Measurements from ENCODE around the gene ELAPOR1. TPM values are rescaled to one million over a fixed set of nuclear protein-coding genes. Genes with fewer than 3 reads are reported as not detected.

ELAPOR1 gene, protein sequence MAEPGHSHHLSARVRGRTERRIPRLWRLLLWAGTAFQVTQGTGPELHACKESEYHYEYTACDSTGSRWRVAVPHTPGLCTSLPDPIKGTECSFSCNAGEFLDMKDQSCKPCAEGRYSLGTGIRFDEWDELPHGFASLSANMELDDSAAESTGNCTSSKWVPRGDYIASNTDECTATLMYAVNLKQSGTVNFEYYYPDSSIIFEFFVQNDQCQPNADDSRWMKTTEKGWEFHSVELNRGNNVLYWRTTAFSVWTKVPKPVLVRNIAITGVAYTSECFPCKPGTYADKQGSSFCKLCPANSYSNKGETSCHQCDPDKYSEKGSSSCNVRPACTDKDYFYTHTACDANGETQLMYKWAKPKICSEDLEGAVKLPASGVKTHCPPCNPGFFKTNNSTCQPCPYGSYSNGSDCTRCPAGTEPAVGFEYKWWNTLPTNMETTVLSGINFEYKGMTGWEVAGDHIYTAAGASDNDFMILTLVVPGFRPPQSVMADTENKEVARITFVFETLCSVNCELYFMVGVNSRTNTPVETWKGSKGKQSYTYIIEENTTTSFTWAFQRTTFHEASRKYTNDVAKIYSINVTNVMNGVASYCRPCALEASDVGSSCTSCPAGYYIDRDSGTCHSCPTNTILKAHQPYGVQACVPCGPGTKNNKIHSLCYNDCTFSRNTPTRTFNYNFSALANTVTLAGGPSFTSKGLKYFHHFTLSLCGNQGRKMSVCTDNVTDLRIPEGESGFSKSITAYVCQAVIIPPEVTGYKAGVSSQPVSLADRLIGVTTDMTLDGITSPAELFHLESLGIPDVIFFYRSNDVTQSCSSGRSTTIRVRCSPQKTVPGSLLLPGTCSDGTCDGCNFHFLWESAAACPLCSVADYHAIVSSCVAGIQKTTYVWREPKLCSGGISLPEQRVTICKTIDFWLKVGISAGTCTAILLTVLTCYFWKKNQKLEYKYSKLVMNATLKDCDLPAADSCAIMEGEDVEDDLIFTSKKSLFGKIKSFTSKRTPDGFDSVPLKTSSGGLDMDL
- total RNA-seq, result 1 to 10 TPM; 6.2 to 8.3 (median 6.3) TPM
- 4.5 TPM for total RNA-seq (2013)

- peak within 1 kb of the TSS; percentile 95 to 97 for H3K27ac Mint-ChIP-seq
- TF ChIP-seq, protein P1, sequence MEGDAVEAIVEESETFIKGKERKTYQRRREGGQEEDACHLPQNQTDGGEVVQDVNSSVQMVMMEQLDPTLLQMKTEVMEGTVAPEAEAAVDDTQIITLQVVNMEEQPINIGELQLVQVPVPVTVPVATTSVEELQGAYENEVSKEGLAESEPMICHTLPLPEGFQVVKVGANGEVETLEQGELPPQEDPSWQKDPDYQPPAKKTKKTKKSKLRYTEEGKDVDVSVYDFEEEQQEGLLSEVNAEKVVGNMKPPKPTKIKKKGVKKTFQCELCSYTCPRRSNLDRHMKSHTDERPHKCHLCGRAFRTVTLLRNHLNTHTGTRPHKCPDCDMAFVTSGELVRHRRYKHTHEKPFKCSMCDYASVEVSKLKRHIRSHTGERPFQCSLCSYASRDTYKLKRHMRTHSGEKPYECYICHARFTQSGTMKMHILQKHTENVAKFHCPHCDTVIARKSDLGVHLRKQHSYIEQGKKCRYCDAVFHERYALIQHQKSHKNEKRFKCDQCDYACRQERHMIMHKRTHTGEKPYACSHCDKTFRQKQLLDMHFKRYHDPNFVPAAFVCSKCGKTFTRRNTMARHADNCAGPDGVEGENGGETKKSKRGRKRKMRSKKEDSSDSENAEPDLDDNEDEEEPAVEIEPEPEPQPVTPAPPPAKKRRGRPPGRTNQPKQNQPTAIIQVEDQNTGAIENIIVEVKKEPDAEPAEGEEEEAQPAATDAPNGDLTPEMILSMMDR (IDR thresholded peaks at IDR 0.05), result no peak
- DNase-seq (peak; percentile 58 to 96), ATAC-seq (peak; percentile 71 to 84 (median 84))
- Histone ChIP-seq H3K36me3 (ENCODE audit: control insufficient read depth, insufficient read depth, low read length) (no peaks in the 10 kb centered on the region), H3K9me3 (ENCODE audit: control insufficient read depth, insufficient read depth, low read length) (no peaks in the 10 kb centered on the region), H3K4me1 (ENCODE audit: control insufficient read depth, insufficient read depth, low read length) (peaks cover 21% of the 10 kb centered on the region), H3K27me3 (ENCODE audit: control insufficient read depth, insufficient read depth, low read length) (no peaks in the 10 kb centered on the region), H3K4me3 (ENCODE audit: low read length) (peak within 1 kb of the TSS; percentile 36), H3K27ac (ENCODE audit: low read length) (no peak within 1 kb of the TSS)
- intact Hi-C loops (cut with micrococcal nuclease), result loop anchor here (2.0 to 5.0 kb wide), 3 partner anchors 71 to 236 kb away; partner anchors contain the start of genes CLCC1, GPSM2 and WDR47
- 2% methylated on average over 56 of the region's 56 CpGs for WGBS (ENCODE audit: insufficient coverage)
- H3K27me3 Mint-ChIP-seq (ENCODE audit: low read depth in 2 of 2), result peaks cover 15 to 28% of the 10 kb centered on the region in 2 donors
- no peaks in the 10 kb centered on the region for H3K9me3 Mint-ChIP-seq
- H3K4me1 Mint-ChIP-seq, result peaks cover 21 to 29% of the 10 kb centered on the region in 2 donors
- no peaks in the 10 kb centered on the region for H3K36me3 Mint-ChIP-seq
- H3K4me3 Mint-ChIP-seq, result peak within 1 kb of the TSS; percentile 96
Observed at GRCh38 chr1:109113590-109114341, at the start of gene ELAPOR1. ELAPOR1 (plus strand) TSS chr1:109114115; CDS start chr1:109114184, 69 bp downstream.

DNA sequence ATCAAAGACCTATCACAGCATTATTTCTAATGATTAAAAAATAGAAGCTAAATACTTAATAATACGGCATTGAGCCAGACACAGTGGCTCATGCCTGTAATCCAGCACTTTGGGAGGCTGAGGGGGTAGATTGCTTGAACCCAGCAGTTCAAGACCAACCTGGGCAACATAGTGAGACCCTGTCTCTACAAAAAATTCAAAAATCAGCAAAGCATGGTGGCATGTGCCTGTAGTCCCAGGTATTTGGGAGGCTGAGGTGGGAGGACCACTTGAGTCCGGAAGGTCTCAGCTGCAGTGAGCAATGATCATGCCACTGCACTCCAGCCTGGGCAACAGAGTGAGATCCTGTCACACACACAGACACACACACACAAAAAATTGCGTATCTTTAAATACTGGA, 48.8 kb upstream of the ELAPOR1 start:
- Histone ChIP-seq H3K36me3 (ENCODE audit: control insufficient read depth, insufficient read depth, low read length) (peaks cover 20% of the 10 kb centered on the region), H3K9me3 (ENCODE audit: control insufficient read depth, insufficient read depth, low read length) (no peaks in the 10 kb centered on the region), H3K4me1 (ENCODE audit: control insufficient read depth, insufficient read depth, low read length) (no peaks in the 10 kb centered on the region), H3K4me3 (ENCODE audit: low read length) (no peak overlapping the region), H3K27ac (ENCODE audit: low read length) (no peak overlapping the region), H3K27me3 (ENCODE audit: control insufficient read depth, insufficient read depth, low read length) (no peaks in the 10 kb centered on the region)
- Mint-ChIP-seq H3K27me3 (ENCODE audit: low read depth in 2 of 2) (no peaks in the 10 kb centered on the region), H3K9me3 (no peaks in the 10 kb centered on the region), H3K4me3 (no peak overlapping the region), H3K36me3 (peaks cover 8% of the 10 kb centered on the region), H3K4me1 (no peaks in the 10 kb centered on the region), H3K27ac (no peak overlapping the region)
- ATAC-seq, result no peak
- WGBS (ENCODE audit: insufficient coverage), result 100% methylated on average over 1 of the region's 3 CpGs
- TF ChIP-seq, protein P1 (IDR thresholded peaks at IDR 0.05), result no peak
- intact Hi-C loops (cut with micrococcal nuclease), result no loop called here
- DNase-seq, result no peak

DNA sequence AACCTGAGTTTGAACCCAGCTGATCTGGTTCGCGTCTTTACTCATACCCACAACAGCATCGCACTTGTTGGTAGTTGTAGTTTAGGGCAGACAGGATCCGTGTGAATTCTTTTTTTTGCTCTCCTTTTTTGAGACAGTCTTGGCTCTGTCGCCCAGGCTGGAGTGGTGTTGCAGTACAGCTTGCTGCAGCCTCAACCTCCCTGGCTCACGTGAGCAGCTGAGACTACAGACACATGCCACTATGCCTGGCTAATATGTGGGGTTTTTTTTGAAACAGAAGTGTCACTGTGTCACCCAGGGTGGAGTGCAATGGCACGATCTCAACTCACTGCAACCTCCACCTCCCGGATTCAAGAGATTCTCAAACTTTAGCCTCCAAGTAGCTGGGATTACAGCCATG, 46.0 kb upstream of the ELAPOR1 start:
- Mint-ChIP-seq H3K9me3 (no peaks in the 10 kb centered on the region), H3K4me1 (peaks cover 0 to 4% of the 10 kb centered on the region in 2 donors), H3K27me3 (ENCODE audit: low read depth in 2 of 2) (no peaks in the 10 kb centered on the region), H3K27ac (no peak overlapping the region), H3K4me3 (no peak overlapping the region), H3K36me3 (peaks cover 8% of the 10 kb centered on the region)
- 89% methylated on average over 6 of the region's 8 CpGs for WGBS (ENCODE audit: insufficient coverage)
- Histone ChIP-seq H3K9me3 (ENCODE audit: control insufficient read depth, insufficient read depth, low read length) (no peaks in the 10 kb centered on the region), H3K27ac (ENCODE audit: low read length) (no peak overlapping the region), H3K27me3 (ENCODE audit: control insufficient read depth, insufficient read depth, low read length) (no peaks in the 10 kb centered on the region), H3K4me3 (ENCODE audit: low read length) (no peak overlapping the region), H3K4me1 (ENCODE audit: control insufficient read depth, insufficient read depth, low read length) (no peaks in the 10 kb centered on the region), H3K36me3 (ENCODE audit: control insufficient read depth, insufficient read depth, low read length) (peaks cover 20% of the 10 kb centered on the region)
- TF ChIP-seq, protein P1 (IDR thresholded peaks at IDR 0.05), result no peak
- intact Hi-C loops (cut with micrococcal nuclease), result no loop called here
- ATAC-seq (no peak), DNase-seq (no peak)
